ENCODE measurements around the gene ZNF784.
A peak's percentile ranks its signal among the peaks of the same experiment; 100 is the strongest.

The ZNF784 gene

GRCh38 chr19:55609326-55609725 lies 15.0 kb downstream of the ZNF784 start:
- no peak for DNase-seq (ENCODE audit: extremely low spot score)
- ChIA-PET POLR2A (interaction anchor here (1.0 to 1.2 kb wide), 2 partner anchors 10 to 15 kb away, joined by 3 to 4 read pairs; partner anchors contain the start of genes FIZ1 and ZNF784), CTCF (interaction anchor here (0.6 kb wide), 1 partner anchor 16 kb away, joined by 3 read pairs; no protein-coding TSS in a partner anchor)
- TF ChIP-seq PKNOX1 (IDR thresholded peaks at IDR 0.05) = no peak
- no peak for TF ChIP-seq FOXM1 (IDR thresholded peaks at IDR 0.05; ENCODE audit: borderline replicate concordance)

GRCh38 chr19:55606817-55607216 lies 17.5 kb downstream of the ZNF784 start:
- no peak for DNase-seq (ENCODE audit: extremely low spot score)
- ChIA-PET POLR2A (interaction anchor here (0.6 to 3.2 kb wide), 7 partner anchors 12 to 90 kb away, joined by 3 to 24 read pairs (median 3); partner anchors contain the start of gene ZNF784), CTCF (interaction anchor here (0.6 to 2.8 kb wide), 8 partner anchors 11 to 139 kb away, joined by 3 to 9 read pairs (median 4); partner anchors contain the start of gene ZNF784)
- TF ChIP-seq FOXA1 (IDR thresholded peaks at IDR 0.05) (no peak), ELF4 (IDR thresholded peaks at IDR 0.05) (no peak), SP1 (IDR thresholded peaks at IDR 0.05) (no peak), ARNT (IDR thresholded peaks at IDR 0.05) (no peak)

- TF ChIP-seq CTBP1 (IDR thresholded peaks at IDR 0.05; ENCODE audit: borderline replicate concordance) (no peak), LEF1 (IDR thresholded peaks at IDR 0.05; ENCODE audit: borderline replicate concordance) (no peak), TARDBP (IDR thresholded peaks at IDR 0.05) (no peak), HDGF (IDR thresholded peaks at IDR 0.05; ENCODE audit: borderline replicate concordance) (no peak), FOXA1 (IDR thresholded peaks at IDR 0.05) (no peak), ELF4 (IDR thresholded peaks at IDR 0.05) (no peak), FOXK2 (IDR thresholded peaks at IDR 0.05) (no peak), L3MBTL2 (conservative IDR thresholded peaks at IDR 0.05) (no peak), PKNOX1 (IDR thresholded peaks at IDR 0.05) (no peak), ZNF384 (IDR thresholded peaks at IDR 0.05) (no peak), BHLHE40 (IDR thresholded peaks at IDR 0.05; ENCODE audit: borderline replicate concordance) (no peak), NFRKB (IDR thresholded peaks at IDR 0.05) (no peak), ARNT (IDR thresholded peaks at IDR 0.05) (no peak), SUZ12 (IDR thresholded peaks at IDR 0.05) (no peak), FOXM1 (IDR thresholded peaks at IDR 0.05; ENCODE audit: borderline replicate concordance) (no peak), SP1 (IDR thresholded peaks at IDR 0.05) (no peak)
- CTCF ChIA-PET = interaction anchor here (0.6 to 2.8 kb wide), 10 partner anchors 11 to 195 kb away, joined by 3 to 9 read pairs (median 4); partner anchors contain the start of gene ZNF784
- no peak for DNase-seq (ENCODE audit: extremely low spot score)
- POLR2A ChIA-PET = interaction anchor here (0.7 to 3.2 kb wide), 8 partner anchors 12 to 90 kb away, joined by 3 to 24 read pairs (median 3); partner anchors contain the start of gene ZNF784
Measured at GRCh38 chr19:55606471-55606787, 17.9 kb downstream of the ZNF784 start.

GRCh38 chr19:55605637-55606470 lies 18.5 kb downstream of the ZNF784 start, which contains the start of gene ZNF865:
TSS of gene ZNF865 (plus strand) at chr19:55605647. CDS start at chr19:55613619, 7,972 bp downstream.
- CTCF ChIA-PET = interaction anchor here (0.5 to 2.8 kb wide), 10 partner anchors 12 to 1207 kb away, joined by 3 to 9 read pairs (median 4); partner anchors contain the start of gene ZNF784
- peak; percentile 70 for DNase-seq (ENCODE audit: extremely low spot score)
- POLR2A ChIA-PET = interaction anchor here (0.7 to 3.2 kb wide), 13 partner anchors 13 to 89 kb away, joined by 3 to 24 read pairs (median 3); partner anchors contain the start of genes ZNF579 and ZNF784
- TF ChIP-seq BHLHE40 (IDR thresholded peaks at IDR 0.05; ENCODE audit: borderline replicate concordance) (no peak), L3MBTL2 (conservative IDR thresholded peaks at IDR 0.05) (peak; percentile 83)

GRCh38 chr19:55605207-55605636 lies 19.1 kb downstream of the ZNF784 start:
- peak; percentile 93 for DNase-seq (ENCODE audit: extremely low spot score)
- ChIA-PET POLR2A (interaction anchor here (0.6 to 3.2 kb wide), 9 partner anchors 14 to 934 kb away, joined by 3 to 24 read pairs (median 6); partner anchors contain the start of genes ZNF579 and ZNF784), CTCF (interaction anchor here (0.5 to 2.8 kb wide), 6 partner anchors 12 to 1207 kb away, joined by 3 to 9 read pairs (median 4); partner anchors contain the start of gene ZNF784)
- TF ChIP-seq HDGF (IDR thresholded peaks at IDR 0.05; ENCODE audit: borderline replicate concordance) (no peak), L3MBTL2 (conservative IDR thresholded peaks at IDR 0.05) (peak; percentile 76), ARNT (IDR thresholded peaks at IDR 0.05) (no peak), ELF4 (IDR thresholded peaks at IDR 0.05) (no peak)

- ChIA-PET POLR2A (interaction anchor here (0.5 to 3.2 kb wide), 7 partner anchors 17 to 195 kb away, joined by 3 to 24 read pairs (median 5); partner anchors contain the start of genes ZNF579, ZNF580 and ZNF784), CTCF (interaction anchor here (0.6 to 2.8 kb wide), 2 partner anchors 51 to 136 kb away, joined by 6 to 9 read pairs; no protein-coding TSS in a partner anchor)
- TF ChIP-seq ARNT (IDR thresholded peaks at IDR 0.05) (no peak), FOXK2 (IDR thresholded peaks at IDR 0.05) (no peak), PKNOX1 (IDR thresholded peaks at IDR 0.05) (no peak), SUZ12 (IDR thresholded peaks at IDR 0.05) (no peak), ZNF384 (IDR thresholded peaks at IDR 0.05) (no peak), ELF4 (IDR thresholded peaks at IDR 0.05) (no peak), FOXM1 (IDR thresholded peaks at IDR 0.05; ENCODE audit: borderline replicate concordance) (no peak), TARDBP (IDR thresholded peaks at IDR 0.05) (no peak), LEF1 (IDR thresholded peaks at IDR 0.05; ENCODE audit: borderline replicate concordance) (no peak), BHLHE40 (IDR thresholded peaks at IDR 0.05; ENCODE audit: borderline replicate concordance) (no peak), HDGF (IDR thresholded peaks at IDR 0.05; ENCODE audit: borderline replicate concordance) (no peak)
- no peak for DNase-seq (ENCODE audit: extremely low spot score)
Measured at GRCh38 chr19:55603581-55604292, 20.6 kb downstream of the ZNF784 start.

Measured in HEK293T (cell line).